Measurements from ENCODE around the gene CRIP3.

- TF ChIP-seq CTCF (IDR thresholded peaks at IDR 0.05) (no peak), POLR2A (IDR thresholded peaks at IDR 0.05) (no peak)
These were observed 46.4 kb downstream of the CRIP3 start for GRCh38 chr6:43262000-43262779.
